Measurements from ENCODE around the gene OR2T33. TPM values are rescaled to one million over a fixed set of nuclear protein-coding genes. Genes with fewer than 3 reads are reported as not detected.
"Not testable (repeated sequence)": the region's sequence is repeated elsewhere in the genome, so short reads cannot be mapped to it uniquely, and the experiment has no call there.

The OR2T33 gene
- total and polyA plus RNA-seq, 9 donors: 0.04 TPM; not detected in 8

DNA sequence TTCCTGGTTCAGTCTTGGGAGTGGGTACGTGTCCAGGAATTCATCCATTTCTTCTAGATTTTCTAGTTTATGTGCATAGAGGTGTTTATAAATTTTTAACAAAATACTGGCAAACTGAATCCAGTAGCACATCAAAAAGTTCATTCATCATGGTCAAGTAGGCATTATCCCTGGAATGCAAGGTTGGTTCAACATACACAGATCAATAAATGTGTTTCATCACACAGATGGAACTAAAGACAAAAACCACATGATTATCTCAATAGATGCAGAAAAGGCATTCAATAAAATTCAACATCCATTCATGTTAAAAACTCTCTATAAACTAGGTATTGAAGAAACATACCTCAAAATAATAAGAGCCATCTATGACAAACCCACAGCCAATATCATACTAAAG lies 18.5 kb downstream of the OR2T33 start:
- not testable (repeated sequence) for H3K4me1 ChIP-seq (ENCODE audit: control insufficient read depth, insufficient read depth, low read length); H3K4me3 ChIP-seq (ENCODE audit: low read length); H3K27ac ChIP-seq (ENCODE audit: low read length); DNase-seq; H3K27me3 ChIP-seq (ENCODE audit: control insufficient read depth, insufficient read depth, low read length); H3K36me3 ChIP-seq (ENCODE audit: control insufficient read depth, insufficient read depth, low read length)
- H3K9me3 ChIP-seq (replicated peaks; ENCODE audit: control insufficient read depth, low read depth, low read length): peaks cover 17% of the 10 kb centered on the region
- WGBS (ENCODE audit: insufficient coverage): no CpG with 5 or more reads among the region's 1 CpG

GRCh38 chr1:248243204-248243603 lies 34.6 kb downstream of the OR2T33 start:
- H3K4me3 ChIP-seq (ENCODE audit: low read length): no peak overlapping the region
- DNase-seq: peak; percentile 1
- H3K9me3 ChIP-seq (replicated peaks; ENCODE audit: control insufficient read depth, low read depth, low read length): peaks cover 19% of the 10 kb centered on the region
- H3K27ac ChIP-seq (ENCODE audit: low read length): no peak overlapping the region
- H3K36me3 ChIP-seq (ENCODE audit: control insufficient read depth, insufficient read depth, low read length): no peaks in the 10 kb centered on the region
- no peaks in the 10 kb centered on the region for H3K27me3 ChIP-seq (ENCODE audit: control insufficient read depth, insufficient read depth, low read length)
- no peaks in the 10 kb centered on the region for H3K4me1 ChIP-seq (ENCODE audit: control insufficient read depth, insufficient read depth, low read length)
- 0% methylated on average over 3 of the region's 14 CpGs for WGBS (ENCODE audit: insufficient coverage)

DNA sequence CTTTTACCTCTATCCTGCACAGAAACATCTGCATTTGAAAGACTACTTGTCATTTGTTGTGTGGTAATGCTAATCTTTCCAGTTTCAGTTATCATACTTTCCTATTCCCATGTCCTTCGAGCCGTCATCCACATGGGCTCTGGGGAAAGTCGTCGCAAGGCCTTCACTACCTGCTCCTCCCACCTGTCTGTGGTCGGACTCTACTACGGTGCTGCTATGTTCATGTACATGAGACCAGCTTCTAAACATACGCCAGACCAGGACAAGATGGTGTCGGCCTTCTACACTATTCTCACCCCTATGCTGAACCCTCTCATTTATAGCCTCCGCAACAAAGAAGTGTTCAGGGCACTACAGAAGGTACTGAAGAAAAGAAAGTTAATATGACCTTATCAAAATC lies 38.3 kb downstream of the OR2T33 start:
- Histone ChIP-seq H3K36me3 (ENCODE audit: control insufficient read depth, insufficient read depth, low read length) (no peaks in the 10 kb centered on the region), H3K9me3 (replicated peaks; ENCODE audit: control insufficient read depth, low read depth, low read length) (peaks cover 17% of the 10 kb centered on the region), H3K27me3 (ENCODE audit: control insufficient read depth, insufficient read depth, low read length) (no peaks in the 10 kb centered on the region), H3K27ac (ENCODE audit: low read length) (no peak overlapping the region), H3K4me3 (ENCODE audit: low read length) (no peak overlapping the region), H3K4me1 (ENCODE audit: control insufficient read depth, insufficient read depth, low read length) (no peaks in the 10 kb centered on the region)
- 93% methylated on average over 5 of the region's 9 CpGs for WGBS (ENCODE audit: insufficient coverage)
- no peak for DNase-seq

GRCh38 chr1:248231117-248231516 lies 46.7 kb downstream of the OR2T33 start, which contains the start of gene OR2M4:
Gene OR2M4, plus strand, starts transcription at chr1:248231417. Its CDS starts 7,512 bp downstream, at chr1:248238929.
- WGBS (ENCODE audit: insufficient coverage): no CpG with 5 or more reads among the region's 2 CpGs
- Histone ChIP-seq H3K36me3 (ENCODE audit: control insufficient read depth, insufficient read depth, low read length) (no peaks in the 10 kb centered on the region), H3K4me1 (ENCODE audit: control insufficient read depth, insufficient read depth, low read length) (no peaks in the 10 kb centered on the region), H3K27me3 (ENCODE audit: control insufficient read depth, insufficient read depth, low read length) (no peaks in the 10 kb centered on the region), H3K27ac (ENCODE audit: low read length) (no peak within 1 kb of the TSS), H3K9me3 (replicated peaks; ENCODE audit: control insufficient read depth, low read depth, low read length) (peaks cover 12% of the 10 kb centered on the region), H3K4me3 (ENCODE audit: low read length) (no peak within 1 kb of the TSS)
- DNase-seq: no peak

DNA sequence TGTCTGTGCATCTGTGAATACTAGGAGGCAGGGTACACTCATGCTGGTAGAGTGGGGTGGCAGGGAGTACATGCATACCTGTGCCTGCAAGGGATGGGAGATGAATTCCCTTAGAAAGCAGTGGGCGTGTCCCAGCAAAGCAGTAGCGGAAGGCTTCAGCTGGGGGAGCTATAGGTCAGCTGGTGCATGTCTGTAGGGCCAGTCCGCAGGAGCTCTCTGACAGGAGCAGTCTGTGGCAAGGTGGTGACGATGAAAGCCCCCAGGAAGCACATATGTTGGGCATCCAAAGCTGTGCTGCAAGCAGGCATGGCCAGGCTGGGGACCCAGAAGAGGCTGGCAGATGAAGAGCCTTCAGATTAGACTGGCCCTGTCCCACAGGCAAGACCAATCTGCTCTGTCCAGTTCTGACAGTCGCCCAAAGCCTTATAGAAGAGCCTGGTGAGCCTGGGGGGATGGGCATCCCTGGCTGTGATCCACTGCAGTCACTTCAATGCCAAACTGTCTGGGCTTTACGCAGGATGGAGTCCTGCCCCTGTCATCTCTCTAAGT lies 48.3 kb downstream of the OR2T33 start:
- no peak for DNase-seq
- 52% methylated on average over 6 of the region's 6 CpGs for WGBS (ENCODE audit: insufficient coverage)
- H3K27ac ChIP-seq (ENCODE audit: low read length): no peak overlapping the region
- H3K4me3 ChIP-seq (ENCODE audit: low read length): no peak overlapping the region
- H3K9me3 ChIP-seq (replicated peaks; ENCODE audit: control insufficient read depth, low read depth, low read length): peaks cover 18% of the 10 kb centered on the region
- no peaks in the 10 kb centered on the region for H3K27me3 ChIP-seq (ENCODE audit: control insufficient read depth, insufficient read depth, low read length)
- no peaks in the 10 kb centered on the region for H3K4me1 ChIP-seq (ENCODE audit: control insufficient read depth, insufficient read depth, low read length)
- H3K36me3 ChIP-seq (ENCODE audit: control insufficient read depth, insufficient read depth, low read length): no peaks in the 10 kb centered on the region

- no CpG with 5 or more reads among the region's 1 CpG for WGBS (ENCODE audit: insufficient coverage)
Observed at GRCh38 chr1:248225537-248225936, 52.2 kb downstream of the OR2T33 start.

More at GRCh38 chr1:248225537-248225936, 52.2 kb downstream of the OR2T33 start:
- Histone ChIP-seq H3K9me3 (replicated peaks; ENCODE audit: control insufficient read depth, low read depth, low read length) (peaks cover 26% of the 10 kb centered on the region), H3K27me3 (ENCODE audit: control insufficient read depth, insufficient read depth, low read length) (no peaks in the 10 kb centered on the region), H3K27ac (ENCODE audit: low read length) (no peak overlapping the region), H3K4me3 (ENCODE audit: low read length) (no peak overlapping the region), H3K36me3 (ENCODE audit: control insufficient read depth, insufficient read depth, low read length) (no peaks in the 10 kb centered on the region), H3K4me1 (ENCODE audit: control insufficient read depth, insufficient read depth, low read length) (no peaks in the 10 kb centered on the region)
- DNase-seq: no peak

Other genes starting within 250 kb of the OR2T33 start
- 0.04 TPM for gene OR2L2, start 247.9 kb downstream of the OR2T33 start, total RNA-seq
- gene OR2L2, start 247.9 kb downstream of the OR2T33 start, polyA plus RNA-seq (ENCODE audit: insufficient read depth in 1 of 8, insufficient read length in 8 of 8, low replicate concordance in 1 of 8): under 1 TPM in 2 of 8 donors, not detected in 6; 0.04 to 0.16 TPM
- not detected for gene OR2L3, start 231.1 kb downstream of the OR2T33 start, total RNA-seq
- not detected for gene OR2L3, start 231.1 kb downstream of the OR2T33 start, polyA plus RNA-seq (ENCODE audit: insufficient read depth in 1 of 8, insufficient read length in 8 of 8, low replicate concordance in 1 of 8)
- gene OR2L13, start 182.8 kb downstream of the OR2T33 start, total RNA-seq: not detected
- gene OR2L13, start 182.8 kb downstream of the OR2T33 start, polyA plus RNA-seq (ENCODE audit: insufficient read depth in 1 of 8, insufficient read length in 8 of 8, low replicate concordance in 1 of 8): not detected
- gene OR2M5, start 132.8 kb downstream of the OR2T33 start, total RNA-seq: not detected
- not detected for gene OR2M5, start 132.8 kb downstream of the OR2T33 start, polyA plus RNA-seq (ENCODE audit: insufficient read depth in 1 of 8, insufficient read length in 8 of 8, low replicate concordance in 1 of 8)
- gene OR2M2, start 103.2 kb downstream of the OR2T33 start, total RNA-seq: not detected
- not detected for gene OR2M2, start 103.2 kb downstream of the OR2T33 start, polyA plus RNA-seq (ENCODE audit: insufficient read depth in 1 of 8, insufficient read length in 8 of 8, low replicate concordance in 1 of 8)
- gene OR2M3, start 80.7 kb downstream of the OR2T33 start, total RNA-seq: not detected
- gene OR2M3, start 80.7 kb downstream of the OR2T33 start, polyA plus RNA-seq (ENCODE audit: insufficient read depth in 1 of 8, insufficient read length in 8 of 8, low replicate concordance in 1 of 8): under 1 TPM in 7 of 8 donors, not detected in 1; 0.01 to 0.10 (median 0.03) TPM
- not detected for gene OR2M4, start 46.6 kb downstream of the OR2T33 start, total RNA-seq
- under 1 TPM in 3 of 8 donors, not detected in 5; 0.04 TPM for gene OR2M4, start 46.6 kb downstream of the OR2T33 start, polyA plus RNA-seq (ENCODE audit: insufficient read depth in 1 of 8, insufficient read length in 8 of 8, low replicate concordance in 1 of 8)
- gene OR2T12, start 25.4 kb upstream of the OR2T33 start, total RNA-seq: not detected
- under 1 TPM in 1 of 8 donors, not detected in 7; 0.03 TPM for gene OR2T12, start 25.4 kb upstream of the OR2T33 start, polyA plus RNA-seq (ENCODE audit: insufficient read depth in 1 of 8, insufficient read length in 8 of 8, low replicate concordance in 1 of 8)
- gene OR2M7, start 46.6 kb upstream of the OR2T33 start, total RNA-seq: not detected
- gene OR2M7, start 46.6 kb upstream of the OR2T33 start, polyA plus RNA-seq (ENCODE audit: insufficient read depth in 1 of 8, insufficient read length in 8 of 8, low replicate concordance in 1 of 8): not detected
- not detected for gene OR14C36, start 70.8 kb upstream of the OR2T33 start, total RNA-seq
- gene OR14C36, start 70.8 kb upstream of the OR2T33 start, polyA plus RNA-seq (ENCODE audit: insufficient read depth in 1 of 8, insufficient read length in 8 of 8, low replicate concordance in 1 of 8): not detected
- not detected for gene OR2T4, start 83.7 kb upstream of the OR2T33 start, total RNA-seq
- not detected for gene OR2T4, start 83.7 kb upstream of the OR2T33 start, polyA plus RNA-seq (ENCODE audit: insufficient read depth in 1 of 8, insufficient read length in 8 of 8, low replicate concordance in 1 of 8)
- not detected for gene OR2T6, start 97.8 kb upstream of the OR2T33 start, total RNA-seq
- gene OR2T6, start 97.8 kb upstream of the OR2T33 start, polyA plus RNA-seq (ENCODE audit: insufficient read depth in 1 of 8, insufficient read length in 8 of 8, low replicate concordance in 1 of 8): not detected
- gene OR2T1, start 125.1 kb upstream of the OR2T33 start, total RNA-seq: not detected
- not detected for gene OR2T1, start 125.1 kb upstream of the OR2T33 start, polyA plus RNA-seq (ENCODE audit: insufficient read depth in 1 of 8, insufficient read length in 8 of 8, low replicate concordance in 1 of 8)
- gene OR2T2, start 167.7 kb upstream of the OR2T33 start, total RNA-seq: not detected
- under 1 TPM in 1 of 8 donors, not detected in 7; 0.06 TPM for gene OR2T2, start 167.7 kb upstream of the OR2T33 start, polyA plus RNA-seq (ENCODE audit: insufficient read depth in 1 of 8, insufficient read length in 8 of 8, low replicate concordance in 1 of 8)
- gene OR2T3, start 195.4 kb upstream of the OR2T33 start, total RNA-seq: not detected
- gene OR2T3, start 195.4 kb upstream of the OR2T33 start, polyA plus RNA-seq (ENCODE audit: insufficient read depth in 1 of 8, insufficient read length in 8 of 8, low replicate concordance in 1 of 8): not detected
- not detected for gene OR2T5, start 210.6 kb upstream of the OR2T33 start, total RNA-seq
- not detected for gene OR2T5, start 210.6 kb upstream of the OR2T33 start, polyA plus RNA-seq (ENCODE audit: insufficient read depth in 1 of 8, insufficient read length in 8 of 8, low replicate concordance in 1 of 8)
- not detected for gene OR2G6, start 230.1 kb upstream of the OR2T33 start, total RNA-seq
- gene OR2G6, start 230.1 kb upstream of the OR2T33 start, polyA plus RNA-seq (ENCODE audit: insufficient read depth in 1 of 8, insufficient read length in 8 of 8, low replicate concordance in 1 of 8): under 1 TPM in 1 of 8 donors, not detected in 7; 0.06 TPM

Data from muscle of leg (tissue), 11 donors.